ENCODE measurements around the gene FASTKD3. TPM values are rescaled to one million over a fixed set of nuclear protein-coding genes. Genes with fewer than 3 reads are reported as not detected.

FASTKD3 gene
- total and polyA plus RNA-seq, 4 experiments from 2014 or later, result 11.1 to 17.6 (median 12.6) TPM

DNA sequence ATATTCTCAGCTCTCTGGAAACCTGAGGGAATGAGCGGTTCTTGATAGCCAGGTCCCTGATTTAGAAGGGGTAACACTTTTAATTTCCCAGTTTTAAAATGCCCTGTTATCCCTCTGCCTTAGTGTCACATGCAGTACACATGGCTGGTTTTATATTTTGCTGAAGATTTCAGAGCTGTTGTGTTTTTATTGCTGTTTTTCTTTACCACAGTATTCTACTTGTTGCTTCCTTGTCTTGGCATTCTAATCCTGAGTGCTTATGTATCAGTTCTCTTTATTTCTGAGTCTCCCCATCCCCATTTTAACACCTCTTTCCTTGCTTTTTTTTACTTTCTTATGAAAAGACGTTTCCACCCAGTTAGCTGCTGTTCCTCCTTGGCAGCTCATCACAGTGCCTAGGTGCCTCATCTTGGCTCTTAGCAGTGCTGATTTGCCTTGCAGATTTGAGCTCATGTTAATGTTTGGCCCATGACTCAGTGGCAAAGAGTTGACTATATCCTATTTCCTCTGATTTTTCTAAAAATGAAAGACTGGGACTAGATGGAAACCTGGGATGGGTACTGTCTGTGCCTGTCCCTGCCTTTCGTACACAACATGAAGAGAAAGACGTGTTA, 3.8 kb upstream of the FASTKD3 start:
- Histone ChIP-seq H3K9me3 (ENCODE audit: control insufficient read depth in 1 of 2, low read length in 2 of 2) (no peaks in the 10 kb centered on the region), H3K4me1 (ENCODE audit: insufficient read depth, low read length) (peaks cover 75% of the 10 kb centered on the region), H3K27me3 (ENCODE audit: insufficient read depth, low read length) (no peaks in the 10 kb centered on the region), H3K4me3 (ENCODE audit: low read length in 2 of 2) (peak overlapping the region in 1 of 2 donors; percentile 58), H3K27ac (ENCODE audit: low read depth, low read length) (peak overlapping the region; percentile 65), H3K36me3 (ENCODE audit: insufficient read depth, low read length) (peaks cover 18% of the 10 kb centered on the region)
- peaks cover 56 to 86% (median 73%) of the 10 kb centered on the region in 4 donors for H3K4me1 Mint-ChIP-seq
- CTCF ChIA-PET (ENCODE audit: partially characterized antibody), result interaction anchor here (1.2 to 6.4 kb wide), 5 partner anchors 11 to 24 kb away, joined by 3 to 58 read pairs (median 12); partner anchors contain the start of gene CFAP90
- POLR2A ChIA-PET (ENCODE audit: partially characterized antibody), result interaction anchor here (0.7 to 2.9 kb wide), 4 partner anchors 14 to 1666 kb away, joined by 3 to 13 read pairs (median 6); no protein-coding TSS in a partner anchor
- H3K36me3 Mint-ChIP-seq, result peaks cover 29 to 48% of the 10 kb centered on the region in 2 donors
- H3K27me3 Mint-ChIP-seq, result no peaks in the 10 kb centered on the region
- H3K27ac Mint-ChIP-seq, result peak overlapping the region; percentile 90 to 97 (median 93)
- peak in 1 of 5 donors; percentile 9 for DNase-seq
- H3K9me3 Mint-ChIP-seq, result peaks cover 0 to 2% (median 0%) of the 10 kb centered on the region in 8 donors
- intact Hi-C loops (cut with micrococcal nuclease), result loop anchor here (1.0 kb wide), 1 partner anchor 15 kb away; no protein-coding TSS in a partner anchor
- H3K4me3 Mint-ChIP-seq, result peak overlapping the region; percentile 76 to 97 (median 83)

GRCh38 chr5:7871653-7872052, 2.8 kb upstream of the FASTKD3 start:
- H3K4me1 Mint-ChIP-seq, result peaks cover 57 to 87% (median 74%) of the 10 kb centered on the region in 4 donors
- no peaks in the 10 kb centered on the region for H3K27me3 Mint-ChIP-seq
- H3K27me3 ChIP-seq (ENCODE audit: insufficient read depth, low read length), result no peaks in the 10 kb centered on the region
- H3K4me3 ChIP-seq (ENCODE audit: low read length in 2 of 2), result no peak overlapping the region
- H3K27ac Mint-ChIP-seq, result peak overlapping the region; percentile 84 to 97 (median 97)
- peak in 2 of 5 donors; percentile 13 to 14 for DNase-seq
- CTCF ChIA-PET (ENCODE audit: partially characterized antibody), result interaction anchor here (1.2 to 6.4 kb wide), 3 partner anchors 14 to 25 kb away, joined by 3 to 58 read pairs (median 45); no protein-coding TSS in a partner anchor
- H3K36me3 ChIP-seq (ENCODE audit: insufficient read depth, low read length), result peaks cover 16% of the 10 kb centered on the region
- peak overlapping the region; percentile 59 to 97 (median 96) for H3K4me3 Mint-ChIP-seq
- POLR2A ChIA-PET (ENCODE audit: partially characterized antibody), result interaction anchor here (2.0 to 2.9 kb wide), 2 partner anchors 14 to 15 kb away, joined by 10 to 13 read pairs; no protein-coding TSS in a partner anchor
- H3K9me3 ChIP-seq (ENCODE audit: control insufficient read depth in 1 of 2, low read length in 2 of 2), result no peaks in the 10 kb centered on the region
- intact Hi-C loops (cut with micrococcal nuclease), result no loop called here
- peaks cover 0 to 2% (median 0%) of the 10 kb centered on the region in 8 donors for H3K9me3 Mint-ChIP-seq
- H3K4me1 ChIP-seq (ENCODE audit: insufficient read depth, low read length), result peaks cover 75% of the 10 kb centered on the region
- peak overlapping the region; percentile 65 for H3K27ac ChIP-seq (ENCODE audit: low read depth, low read length)
- H3K36me3 Mint-ChIP-seq, result peaks cover 19 to 49% of the 10 kb centered on the region in 2 donors

- Mint-ChIP-seq H3K4me1 (peaks cover 56 to 89% (median 79%) of the 10 kb centered on the region in 4 donors), H3K4me3 (peak overlapping the region; percentile 94 to 97 (median 96)), H3K9me3 (peaks cover 0 to 2% (median 0%) of the 10 kb centered on the region in 8 donors), H3K36me3 (peaks cover 14 to 44% of the 10 kb centered on the region in 2 donors), H3K27ac (peak overlapping the region; percentile 90 to 98 (median 96)), H3K27me3 (no peaks in the 10 kb centered on the region)
- peak overlapping the region; percentile 84 for H3K27ac ChIP-seq (ENCODE audit: low read depth, low read length)
- intact Hi-C loops (cut with micrococcal nuclease), result loop anchor here (1.0 to 5.0 kb wide), 4 partner anchors 11 to 1236 kb away; partner anchors contain the start of genes NSUN2, SRD5A1 and TENT4A
- no peaks in the 10 kb centered on the region for H3K27me3 ChIP-seq (ENCODE audit: insufficient read depth, low read length)
- peak overlapping the region; percentile 62 to 77 for H3K4me3 ChIP-seq (ENCODE audit: low read length in 2 of 2)
- ChIA-PET POLR2A (ENCODE audit: partially characterized antibody) (interaction anchor here (0.6 to 3.1 kb wide), 13 partner anchors 8 to 1491 kb away, joined by 3 to 30 read pairs (median 5); partner anchors contain the start of genes CFAP90, MED10, NSUN2 and SRD5A1), CTCF (ENCODE audit: partially characterized antibody) (interaction anchor here (1.7 to 3.9 kb wide), 4 partner anchors 10 to 18 kb away, joined by 4 to 25 read pairs (median 16); no protein-coding TSS in a partner anchor)
- H3K9me3 ChIP-seq (ENCODE audit: control insufficient read depth in 1 of 2, low read length in 2 of 2), result no peaks in the 10 kb centered on the region
- peak in 2 of 5 donors; percentile 32 to 34 for DNase-seq
- H3K4me1 ChIP-seq (ENCODE audit: insufficient read depth, low read length), result peaks cover 73% of the 10 kb centered on the region
- H3K36me3 ChIP-seq (ENCODE audit: insufficient read depth, low read length), result peaks cover 8% of the 10 kb centered on the region
These were observed 774 bp upstream of the FASTKD3 start for GRCh38 chr5:7869474-7870136.

DNA sequence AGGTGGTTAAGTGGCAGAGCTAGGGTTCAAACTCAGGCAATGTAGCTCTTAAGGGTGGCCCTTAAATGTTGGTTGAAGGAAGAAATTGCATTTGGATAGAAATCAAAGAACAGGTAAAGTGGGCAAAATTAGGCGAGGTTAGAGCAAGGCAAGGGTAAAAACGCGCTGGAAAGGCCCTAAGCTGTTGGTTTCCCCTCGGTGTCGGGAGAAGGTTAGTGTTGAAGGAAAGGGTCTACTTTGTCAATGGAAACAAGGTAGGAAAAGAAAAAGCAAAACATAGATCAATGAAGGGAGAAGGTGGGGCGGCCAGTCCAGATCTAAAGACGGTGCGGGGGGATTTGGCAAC, 431 bp downstream of the FASTKD3 start:
- peaks cover 10% of the 10 kb centered on the region for H3K36me3 ChIP-seq (ENCODE audit: insufficient read depth, low read length)
- POLR2A ChIA-PET (ENCODE audit: partially characterized antibody), result interaction anchor here (0.7 to 3.1 kb wide), 12 partner anchors 9 to 1490 kb away, joined by 3 to 30 read pairs (median 6); partner anchors contain the start of genes CFAP90, MED10, NSUN2 and SRD5A1
- peak overlapping the region; percentile 91 to 99 (median 95) for H3K4me3 Mint-ChIP-seq

GRCh38 chr5:7867260-7867659, 1.6 kb downstream of the FASTKD3 start:
- Mint-ChIP-seq H3K36me3 (peaks cover 24 to 54% of the 10 kb centered on the region in 2 donors), H3K9me3 (peaks cover 0 to 2% (median 0%) of the 10 kb centered on the region in 8 donors), H3K4me3 (peak overlapping the region in 6 of 8 donors; percentile 9 to 91 (median 38)), H3K4me1 (peaks cover 40 to 68% (median 61%) of the 10 kb centered on the region in 4 donors), H3K27ac (peak overlapping the region in 1 of 7 donors; percentile 33), H3K27me3 (no peaks in the 10 kb centered on the region)
- intact Hi-C loops (cut with micrococcal nuclease), result loop anchor here (5.0 kb wide), 1 partner anchor 1155 kb away; the partner anchor contains the start of gene TENT4A
- Histone ChIP-seq H3K36me3 (ENCODE audit: insufficient read depth, low read length) (peaks cover 15% of the 10 kb centered on the region), H3K4me3 (ENCODE audit: low read length in 2 of 2) (no peak overlapping the region), H3K9me3 (ENCODE audit: control insufficient read depth in 1 of 2, low read length in 2 of 2) (no peaks in the 10 kb centered on the region), H3K27me3 (ENCODE audit: insufficient read depth, low read length) (no peaks in the 10 kb centered on the region), H3K4me1 (ENCODE audit: insufficient read depth, low read length) (peaks cover 51% of the 10 kb centered on the region), H3K27ac (ENCODE audit: low read depth, low read length) (no peak overlapping the region)
- ChIA-PET POLR2A (ENCODE audit: partially characterized antibody) (interaction anchor here (2.1 to 3.1 kb wide), 3 partner anchors 7 to 19 kb away, joined by 9 to 30 read pairs (median 12); no protein-coding TSS in a partner anchor), CTCF (ENCODE audit: partially characterized antibody) (interaction anchor here (1.3 to 3.9 kb wide), 3 partner anchors 10 to 20 kb away, joined by 4 to 25 read pairs (median 4); no protein-coding TSS in a partner anchor)
- no peak for DNase-seq

More for the DNA sequence above, 431 bp downstream of the FASTKD3 start:
- Mint-ChIP-seq H3K4me1 (peaks cover 49 to 80% (median 71%) of the 10 kb centered on the region in 4 donors), H3K27me3 (no peaks in the 10 kb centered on the region), H3K36me3 (peaks cover 20 to 45% of the 10 kb centered on the region in 2 donors), H3K9me3 (peaks cover 0 to 2% (median 0%) of the 10 kb centered on the region in 8 donors), H3K27ac (peak overlapping the region; percentile 79 to 98 (median 92))
- Histone ChIP-seq H3K4me3 (ENCODE audit: low read length in 2 of 2) (peak overlapping the region; percentile 62 to 77), H3K27ac (ENCODE audit: low read depth, low read length) (peak overlapping the region; percentile 84), H3K27me3 (ENCODE audit: insufficient read depth, low read length) (no peaks in the 10 kb centered on the region), H3K4me1 (ENCODE audit: insufficient read depth, low read length) (peaks cover 62% of the 10 kb centered on the region), H3K9me3 (ENCODE audit: control insufficient read depth in 1 of 2, low read length in 2 of 2) (no peaks in the 10 kb centered on the region)
- no peak for DNase-seq
- intact Hi-C loops (cut with micrococcal nuclease), result loop anchor here (5.0 kb wide), 1 partner anchor 1156 kb away; the partner anchor contains the start of gene TENT4A
- CTCF ChIA-PET (ENCODE audit: partially characterized antibody), result interaction anchor here (1.7 to 3.9 kb wide), 4 partner anchors 9 to 19 kb away, joined by 4 to 25 read pairs (median 16); no protein-coding TSS in a partner anchor

- peaks cover 30 to 57% (median 51%) of the 10 kb centered on the region in 4 donors for H3K4me1 Mint-ChIP-seq
- POLR2A ChIA-PET (ENCODE audit: partially characterized antibody), result no interaction called here
- peaks cover 24% of the 10 kb centered on the region for H3K36me3 ChIP-seq (ENCODE audit: insufficient read depth, low read length)
- H3K27ac Mint-ChIP-seq, result peak overlapping the region in 2 of 7 donors; percentile 12 to 36
- H3K4me1 ChIP-seq (ENCODE audit: insufficient read depth, low read length), result peaks cover 40% of the 10 kb centered on the region
- H3K36me3 Mint-ChIP-seq, result peaks cover 31 to 56% of the 10 kb centered on the region in 2 donors
- no peak overlapping the region for H3K27ac ChIP-seq (ENCODE audit: low read depth, low read length)
- DNase-seq, result no peak
- H3K9me3 Mint-ChIP-seq, result peaks cover 0 to 2% (median 0%) of the 10 kb centered on the region in 8 donors
- intact Hi-C loops (cut with micrococcal nuclease), result loop anchor here (5.0 kb wide), 1 partner anchor 1154 kb away; the partner anchor contains the start of gene TENT4A
- H3K27me3 Mint-ChIP-seq, result no peaks in the 10 kb centered on the region
- H3K9me3 ChIP-seq (ENCODE audit: control insufficient read depth in 1 of 2, low read length in 2 of 2), result no peaks in the 10 kb centered on the region
- CTCF ChIA-PET (ENCODE audit: partially characterized antibody), result interaction anchor here (0.7 to 1.5 kb wide), 2 partner anchors 16 to 42 kb away, joined by 3 to 4 read pairs; no protein-coding TSS in a partner anchor
- H3K4me3 Mint-ChIP-seq, result no peak overlapping the region
- no peak overlapping the region for H3K4me3 ChIP-seq (ENCODE audit: low read length in 2 of 2)
- no peaks in the 10 kb centered on the region for H3K27me3 ChIP-seq (ENCODE audit: insufficient read depth, low read length)
These were observed 2.6 kb downstream of the FASTKD3 start for GRCh38 chr5:7866196-7866595.
